Glutamatergic neuron (in vitro differentiated cells): Measurements from ENCODE around the gene SYCE1. TPM values are rescaled to one million over a fixed set of nuclear protein-coding genes. Genes with fewer than 3 reads are reported as not detected.

Experiments used
- DNase-seq: peaks from one replicate; pipeline ENCODE4 v3.0.0; 2022
- H3K27ac Mint-ChIP-seq: one replicate; pipeline ENCODE4 v1.8.0; 2020; ENCODE audit warnings: mild to moderate bottlenecking, mixed read lengths, inconsistent platforms; ENCODE audit not compliant: unreplicated experiment
- H3K27me3 Mint-ChIP-seq: one replicate; pipeline ENCODE4 v1.8.0; 2020; ENCODE audit warnings: mild to moderate bottlenecking, moderate library complexity, mixed read lengths, inconsistent platforms; ENCODE audit not compliant: unreplicated experiment
- H3K36me3 Mint-ChIP-seq: one replicate; pipeline ENCODE4 v1.8.0; 2020; ENCODE audit warnings: mild to moderate bottlenecking, mixed read lengths, inconsistent platforms; ENCODE audit not compliant: unreplicated experiment
- H3K4me1 Mint-ChIP-seq: one replicate; pipeline ENCODE4 v1.8.0; 2020; ENCODE audit warnings: mild to moderate bottlenecking, low read depth, mixed read lengths, inconsistent platforms; ENCODE audit not compliant: unreplicated experiment
- H3K4me3 Mint-ChIP-seq: one replicate; pipeline ENCODE4 v1.8.0; 2020; ENCODE audit warnings: mild to moderate bottlenecking, mixed read lengths, inconsistent platforms; ENCODE audit not compliant: unreplicated experiment
- H3K9me3 Mint-ChIP-seq: one replicate; pipeline ENCODE4 v1.8.0; 2020; ENCODE audit warnings: mild to moderate bottlenecking, moderate library complexity, mixed read lengths, inconsistent platforms; ENCODE audit not compliant: unreplicated experiment
- CTCF ChIP-seq: fragments of 200-600 bp; sonication (generic); IDR thresholded peaks from one replicate; pipeline ENCODE4 v1.5.0; 2021; ENCODE audit not compliant: partially characterized antibody, unreplicated experiment
- total RNA-seq: library from RNA; stranded (reverse); fragmentation: NEBNext Ultra II Directional; extraction: Animal tissue kit (Norgen Biotek cat#: 25700); gene quantifications from one replicate; pipeline ENCODE4 v1.2.1, GENCODE V29; 2021; ENCODE audit not compliant: unreplicated experiment

The SYCE1 gene
- total RNA-seq, 1 donor from 2014 or later: 0.78 TPM

- no peak for TF ChIP-seq CTCF
- Mint-ChIP-seq H3K36me3 (no peaks in the 10 kb centered on the region), H3K4me3 (no peak overlapping the region), H3K27me3 (peaks cover 1% of the 10 kb centered on the region), H3K27ac (no peak overlapping the region), H3K4me1 (no peaks in the 10 kb centered on the region), H3K9me3 (peaks cover 2% of the 10 kb centered on the region)
- DNase-seq: no peak
These were observed 2.4 kb upstream of the SYCE1 start for GRCh38 chr10:133567609-133568286.

- Mint-ChIP-seq H3K27ac (no peak overlapping the region), H3K36me3 (no peaks in the 10 kb centered on the region), H3K4me3 (no peak overlapping the region), H3K4me1 (no peaks in the 10 kb centered on the region), H3K27me3 (peaks cover 1% of the 10 kb centered on the region), H3K9me3 (peaks cover 2% of the 10 kb centered on the region)
- TF ChIP-seq CTCF: no peak
- DNase-seq: no peak
These were observed 1.7 kb upstream of the SYCE1 start for GRCh38 chr10:133567119-133567518.

- Mint-ChIP-seq H3K27me3 (peaks cover 1% of the 10 kb centered on the region), H3K36me3 (no peaks in the 10 kb centered on the region), H3K27ac (no peak overlapping the region), H3K9me3 (peaks cover 2% of the 10 kb centered on the region), H3K4me3 (no peak overlapping the region), H3K4me1 (no peaks in the 10 kb centered on the region)
- no peak for TF ChIP-seq CTCF
- no peak for DNase-seq
These were observed 567 bp downstream of the SYCE1 start for GRCh38 chr10:133564816-133565215.

- H3K4me1 Mint-ChIP-seq: no peaks in the 10 kb centered on the region
- no peak overlapping the region for H3K27ac Mint-ChIP-seq
- peaks cover 3% of the 10 kb centered on the region for H3K9me3 Mint-ChIP-seq
- H3K36me3 Mint-ChIP-seq: peaks cover 3% of the 10 kb centered on the region
- no peak for DNase-seq
- no peak overlapping the region for H3K4me3 Mint-ChIP-seq
- no peak for TF ChIP-seq CTCF
- H3K27me3 Mint-ChIP-seq: peaks cover 6% of the 10 kb centered on the region
These were observed 6.2 kb downstream of the SYCE1 start for GRCh38 chr10:133559216-133559615.

- Mint-ChIP-seq H3K4me3 (no peak overlapping the region), H3K36me3 (peaks cover 3% of the 10 kb centered on the region), H3K9me3 (peaks cover 3% of the 10 kb centered on the region)
These were observed 8.0 kb downstream of the SYCE1 start for GRCh38 chr10:133557381-133557780.

More at GRCh38 chr10:133557381-133557780, 8.0 kb downstream of the SYCE1 start:
- Mint-ChIP-seq H3K4me1 (no peaks in the 10 kb centered on the region), H3K27me3 (peaks cover 6% of the 10 kb centered on the region), H3K27ac (peak overlapping the region; percentile 7)
- no peak for TF ChIP-seq CTCF
- no peak for DNase-seq
